HG03280 (cell line): ENCODE results near the gene TBC1D9.
A peak's percentile ranks its signal among the peaks of the same experiment; 100 is the strongest.
"Not testable (repeated sequence)": the region's sequence is repeated elsewhere in the genome, so short reads cannot be mapped to it uniquely, and the experiment has no call there.

Experiments
- ATAC-seq: cut with Tn5 transposase; IDR thresholded peaks from one replicate; pipeline ENCODE4 v1.9.1; 2021; ENCODE audit warnings: mild to moderate bottlenecking, moderate library complexity; ENCODE audit not compliant: unreplicated experiment

The TBC1D9 gene

DNA sequence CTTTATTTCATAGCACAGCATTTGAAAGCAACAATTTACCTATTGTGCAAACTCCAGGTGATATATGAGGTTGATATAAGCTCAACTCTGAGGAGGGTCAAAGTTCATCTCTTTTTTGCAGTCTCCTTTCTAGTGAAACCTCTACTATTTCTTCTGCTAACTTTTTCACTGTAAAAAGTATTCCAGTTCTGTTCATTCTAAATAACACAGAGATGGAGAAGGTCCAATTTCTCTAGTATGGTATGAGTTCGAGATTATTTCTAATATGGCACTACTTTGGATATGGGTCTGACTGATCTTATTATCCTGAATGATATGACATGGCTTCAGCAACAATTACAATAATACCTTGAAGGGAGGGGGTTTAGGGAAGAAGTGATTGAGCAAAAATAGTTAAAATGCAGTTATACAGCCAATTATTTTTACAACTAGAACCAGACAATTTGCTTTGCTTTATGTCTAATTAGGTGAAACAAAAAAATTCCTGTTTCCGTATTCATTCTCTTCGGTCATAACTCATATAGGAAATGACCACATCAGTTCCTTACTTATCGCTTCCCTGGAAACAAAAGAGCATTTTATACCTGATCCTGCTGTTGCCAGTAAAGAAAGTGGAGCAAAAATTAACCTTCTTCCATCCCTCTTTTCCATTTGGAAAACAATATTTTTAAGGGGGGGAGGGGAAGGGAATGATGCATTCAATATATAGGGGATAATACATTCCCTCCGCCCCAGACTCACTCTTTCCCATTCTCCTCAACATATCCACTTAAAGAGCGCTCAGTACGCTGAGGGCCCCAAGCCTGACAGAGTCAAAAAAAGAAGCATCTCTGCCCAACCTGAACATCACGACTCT lies 1.0 kb downstream of the TBC1D9 start:
- no peak for ATAC-seq

- ATAC-seq: no peak
These were observed 2.9 kb downstream of the TBC1D9 start for GRCh38 chr4:140753329-140753728.

DNA sequence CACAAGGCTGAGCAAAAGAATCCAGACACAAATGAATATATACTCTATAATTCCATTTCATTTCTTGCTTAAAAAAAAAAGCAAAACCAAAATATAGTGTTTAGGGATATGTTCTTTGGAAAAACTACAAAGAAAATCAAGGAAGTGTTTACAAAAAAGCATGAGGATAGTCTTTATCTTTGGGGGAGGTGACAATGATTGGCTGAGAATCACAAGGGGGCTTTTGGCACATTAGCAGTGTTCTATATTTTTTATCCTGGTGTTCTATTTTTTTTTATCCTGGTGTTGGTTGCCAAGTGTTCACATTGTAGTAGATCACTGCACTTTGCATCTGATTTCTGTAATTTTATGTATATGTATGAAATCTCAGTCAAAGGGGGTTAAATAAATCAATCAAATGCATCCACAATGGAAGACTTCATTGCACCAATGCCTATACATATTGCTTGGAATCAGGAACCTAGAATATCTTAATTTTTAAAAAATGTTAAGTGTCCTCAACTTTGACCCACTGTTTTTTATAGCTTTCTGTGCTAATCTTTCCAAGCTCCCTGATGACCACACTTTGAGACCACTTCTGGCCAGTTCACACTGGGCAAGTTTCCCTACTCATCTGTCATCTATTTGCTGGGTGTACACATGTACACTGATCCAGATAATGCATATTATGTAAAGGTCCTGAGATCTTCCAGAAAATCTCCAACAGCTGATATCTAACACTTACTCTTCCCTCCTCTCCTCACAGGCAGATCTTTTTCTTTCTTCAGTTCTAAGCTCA lies 3.7 kb downstream of the TBC1D9 start:
- ATAC-seq: no peak

- ATAC-seq: no peak
These were observed 5.7 kb downstream of the TBC1D9 start for GRCh38 chr4:140750470-140750869.

GRCh38 chr4:140748171-140748570 lies 8.0 kb downstream of the TBC1D9 start:
- no peak for ATAC-seq

- not testable (repeated sequence) for ATAC-seq
These were observed 9.6 kb downstream of the TBC1D9 start for GRCh38 chr4:140746546-140746945.

GRCh38 chr4:140744421-140744820 lies 11.8 kb downstream of the TBC1D9 start:
- no peak for ATAC-seq

GRCh38 chr4:140743194-140743931 lies 12.8 kb downstream of the TBC1D9 start:
- peak; percentile 65 for ATAC-seq

- peak; percentile 47 for ATAC-seq
These were observed 13.4 kb downstream of the TBC1D9 start for GRCh38 chr4:140742838-140743193.

DNA sequence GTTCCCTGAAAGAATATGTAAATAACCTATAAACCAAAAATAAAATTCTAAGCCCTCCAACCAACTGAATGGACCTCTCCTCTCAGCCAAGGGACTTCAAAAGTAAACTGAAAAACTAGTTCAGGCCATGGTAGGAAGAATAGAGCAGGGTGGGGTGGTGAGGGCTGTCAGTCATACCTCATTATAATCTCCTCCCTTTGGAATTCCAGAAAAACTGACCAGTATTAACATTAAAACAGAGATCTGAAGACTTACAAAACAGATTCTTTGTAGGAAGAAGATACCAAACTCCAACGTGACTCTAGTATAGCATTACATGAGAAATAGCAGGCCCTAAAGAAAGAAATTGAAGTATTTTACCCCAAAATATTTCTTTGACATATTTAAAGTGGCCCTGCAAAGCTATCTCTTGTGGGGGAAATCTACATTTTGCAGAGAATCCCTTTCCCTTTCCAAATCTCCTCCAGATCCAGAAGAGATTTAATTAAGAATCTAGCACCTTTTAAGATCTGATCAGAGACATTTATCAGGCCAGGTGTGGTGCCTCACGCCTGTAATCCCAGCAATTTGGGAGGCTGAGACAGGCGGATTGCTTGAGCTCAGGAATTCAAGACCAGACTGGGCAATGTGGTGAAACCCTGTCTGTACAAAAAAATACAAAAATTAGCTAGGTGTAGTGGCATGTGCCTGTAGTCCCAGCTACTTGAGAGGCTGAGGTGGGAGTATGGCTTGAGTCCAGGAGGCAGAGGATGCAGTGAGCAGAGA lies 15.1 kb downstream of the TBC1D9 start:
- no peak for ATAC-seq

DNA sequence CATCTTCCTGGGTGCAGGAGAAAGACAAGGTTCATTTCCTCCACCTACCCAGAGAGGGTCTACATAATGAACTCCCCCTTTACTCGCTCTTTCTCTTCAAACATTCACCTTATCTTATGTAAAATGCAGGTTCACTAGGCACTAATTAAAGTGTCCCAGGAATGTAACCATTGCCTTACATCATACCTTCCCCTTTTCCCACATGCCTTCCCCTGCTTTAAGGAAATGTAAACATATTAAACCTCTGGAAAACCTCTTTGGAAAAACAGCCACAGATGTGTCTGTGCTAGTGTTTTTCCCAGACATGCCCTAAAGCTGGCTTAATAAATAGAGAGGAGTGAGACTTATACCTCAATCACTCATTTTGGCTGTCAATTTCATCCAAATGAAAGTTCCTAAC lies 15.8 kb downstream of the TBC1D9 start:
- ATAC-seq: no peak

DNA sequence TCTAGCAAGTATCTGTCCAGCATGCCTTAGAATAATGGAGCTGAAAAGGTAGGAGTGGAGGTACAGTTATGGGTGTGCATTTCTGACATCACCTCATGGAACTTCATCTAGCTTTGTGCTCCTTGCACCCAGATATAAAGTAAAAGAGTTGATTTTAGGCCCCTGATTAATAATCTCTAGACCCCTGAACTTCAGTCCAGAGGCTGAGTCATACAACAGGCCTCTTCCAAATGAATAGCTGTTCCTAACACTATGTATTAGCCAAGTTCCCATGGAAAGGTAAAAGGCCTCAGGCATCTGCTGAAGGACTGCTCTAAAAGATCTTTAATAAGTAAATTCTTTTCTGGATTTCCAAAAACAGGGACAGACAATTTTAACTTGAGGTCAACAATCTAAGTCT lies 16.2 kb downstream of the TBC1D9 start:
- no peak for ATAC-seq

DNA sequence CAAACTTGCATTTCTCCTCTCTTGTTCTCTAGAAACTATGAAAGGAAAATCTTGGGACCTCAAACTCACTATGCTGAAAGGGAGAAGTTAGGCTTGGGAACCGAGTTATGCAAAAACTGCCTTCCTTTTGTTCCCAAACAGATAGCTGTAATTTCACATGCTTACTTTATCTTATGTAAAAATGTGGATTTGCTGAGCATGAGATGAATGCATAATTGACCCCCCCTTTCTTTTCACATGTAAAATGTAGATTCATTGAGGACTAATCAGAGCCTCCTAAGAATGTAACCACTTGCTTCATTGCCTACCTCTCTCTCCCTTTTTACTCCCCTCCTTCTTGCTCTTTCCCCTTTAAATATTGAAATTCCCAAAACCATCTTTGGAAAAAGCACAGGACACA lies 18.0 kb downstream of the TBC1D9 start:
- ATAC-seq: no peak

DNA sequence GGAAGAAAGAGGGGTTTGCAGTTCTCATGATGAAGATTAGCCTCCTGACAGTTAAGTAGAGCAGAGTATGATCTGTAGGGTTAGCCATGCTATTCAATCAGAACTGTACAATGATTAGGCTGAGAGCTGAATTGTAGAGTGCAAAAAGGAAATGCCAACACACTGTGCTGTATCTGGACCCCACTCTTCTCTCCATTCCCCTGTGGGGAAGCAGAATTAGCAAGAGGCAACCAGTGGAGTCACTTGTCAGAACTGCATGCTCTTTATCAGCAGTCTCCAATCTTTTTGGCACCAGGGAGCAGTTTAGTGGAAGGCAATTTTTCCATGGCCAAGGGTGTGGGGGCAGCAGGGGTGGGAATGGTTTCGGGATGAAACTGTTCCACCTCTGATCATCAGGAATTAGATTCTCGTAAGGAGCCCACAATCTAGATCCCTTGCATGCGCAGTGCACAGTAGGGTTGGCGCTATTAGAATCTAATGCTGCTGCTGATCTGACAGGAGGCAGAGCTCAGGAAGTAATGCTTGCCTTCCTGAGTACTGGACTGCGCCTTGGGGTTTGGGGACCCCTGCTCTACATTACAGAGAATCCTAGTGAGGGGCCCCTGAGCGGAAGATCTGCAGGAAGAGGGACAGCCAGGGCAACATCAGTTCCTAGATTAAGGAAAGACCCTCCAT lies 19.4 kb downstream of the TBC1D9 start:
- ATAC-seq: no peak

DNA sequence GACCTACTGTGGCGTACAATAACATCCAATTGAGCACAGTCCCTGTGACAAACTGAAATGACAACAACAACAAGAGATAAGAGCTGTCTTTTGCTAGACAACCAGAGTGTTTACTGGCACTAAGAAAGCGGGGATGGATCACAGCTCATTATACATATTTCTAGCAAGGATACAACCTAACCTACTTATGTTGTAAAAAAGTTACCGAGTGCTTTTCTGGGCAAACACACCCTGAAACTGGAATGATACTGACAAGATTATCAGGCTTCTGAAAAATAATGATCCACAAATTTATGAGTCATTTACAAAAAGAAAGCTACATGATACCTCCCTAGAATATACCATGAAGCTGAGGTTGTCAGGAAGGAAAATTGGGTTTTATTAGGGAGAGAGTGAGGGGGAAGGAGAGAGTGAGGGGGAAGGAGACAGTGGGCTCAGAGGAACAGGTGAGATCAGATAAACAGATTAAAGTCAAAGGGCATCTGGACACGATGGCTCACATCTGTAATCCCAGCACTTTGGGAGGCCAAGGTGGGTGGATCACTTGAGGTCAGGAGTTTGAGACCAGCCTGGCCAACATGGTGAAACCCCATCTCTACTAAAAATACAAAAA lies 20.3 kb downstream of the TBC1D9 start:
- no peak for ATAC-seq

- ATAC-seq: no peak
These were observed 20.9 kb downstream of the TBC1D9 start for GRCh38 chr4:140735317-140735716.

DNA sequence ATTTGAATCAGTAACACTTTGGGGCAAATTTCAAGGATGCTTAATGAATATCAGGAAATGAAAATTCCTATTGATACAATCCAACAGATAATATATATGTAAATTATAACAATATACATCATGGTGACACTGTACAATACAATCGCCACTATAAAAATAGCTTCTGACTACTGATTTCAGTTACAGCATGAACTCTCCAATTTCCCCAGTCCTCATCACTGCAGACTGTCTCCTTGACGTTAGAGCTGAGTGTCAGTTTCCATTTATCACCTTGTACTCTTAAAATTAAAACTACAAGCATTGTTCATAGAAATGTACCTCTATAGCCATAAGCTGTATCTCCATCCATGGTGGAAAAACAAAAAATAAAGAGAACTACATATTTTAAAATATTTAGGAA lies 23.4 kb downstream of the TBC1D9 start:
- ATAC-seq: no peak

DNA sequence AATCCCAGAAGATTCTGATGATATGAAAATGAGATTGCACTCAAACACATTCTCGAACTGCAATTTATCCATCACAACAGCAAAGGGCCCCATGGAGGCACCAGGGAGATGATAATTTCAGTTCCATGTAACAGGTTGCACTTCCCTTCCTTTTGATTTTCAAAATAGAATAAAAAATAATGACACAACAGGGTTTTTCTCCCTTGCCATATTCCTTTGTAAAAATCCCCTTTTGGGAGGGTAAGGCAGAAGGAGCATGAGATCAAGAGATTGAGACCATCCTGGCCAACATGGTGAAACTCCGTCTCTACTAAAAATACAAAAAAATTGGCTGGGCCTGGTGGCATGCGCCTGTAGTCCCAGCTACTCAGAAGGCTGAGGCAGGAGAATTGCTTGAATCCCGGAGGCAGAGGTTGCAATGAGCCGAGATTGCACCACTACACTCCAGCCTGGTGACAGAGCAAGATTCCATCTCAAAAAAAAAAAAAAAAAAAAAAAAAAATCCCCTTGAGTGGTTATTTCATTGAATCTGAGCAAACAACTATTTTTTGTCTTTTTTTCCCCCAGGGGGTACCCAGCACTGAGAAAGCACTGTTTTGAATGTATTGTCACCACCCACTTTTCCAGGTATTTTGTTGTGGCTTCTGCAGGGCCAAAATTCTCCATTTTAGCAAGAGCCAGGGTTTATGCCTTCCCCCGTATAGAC lies 26.7 kb downstream of the TBC1D9 start:
- no peak for ATAC-seq

- ATAC-seq: no peak
These were observed 29.2 kb downstream of the TBC1D9 start for GRCh38 chr4:140726776-140727500.
